Measurements from ENCODE around the gene SYVN1.

DNA sequence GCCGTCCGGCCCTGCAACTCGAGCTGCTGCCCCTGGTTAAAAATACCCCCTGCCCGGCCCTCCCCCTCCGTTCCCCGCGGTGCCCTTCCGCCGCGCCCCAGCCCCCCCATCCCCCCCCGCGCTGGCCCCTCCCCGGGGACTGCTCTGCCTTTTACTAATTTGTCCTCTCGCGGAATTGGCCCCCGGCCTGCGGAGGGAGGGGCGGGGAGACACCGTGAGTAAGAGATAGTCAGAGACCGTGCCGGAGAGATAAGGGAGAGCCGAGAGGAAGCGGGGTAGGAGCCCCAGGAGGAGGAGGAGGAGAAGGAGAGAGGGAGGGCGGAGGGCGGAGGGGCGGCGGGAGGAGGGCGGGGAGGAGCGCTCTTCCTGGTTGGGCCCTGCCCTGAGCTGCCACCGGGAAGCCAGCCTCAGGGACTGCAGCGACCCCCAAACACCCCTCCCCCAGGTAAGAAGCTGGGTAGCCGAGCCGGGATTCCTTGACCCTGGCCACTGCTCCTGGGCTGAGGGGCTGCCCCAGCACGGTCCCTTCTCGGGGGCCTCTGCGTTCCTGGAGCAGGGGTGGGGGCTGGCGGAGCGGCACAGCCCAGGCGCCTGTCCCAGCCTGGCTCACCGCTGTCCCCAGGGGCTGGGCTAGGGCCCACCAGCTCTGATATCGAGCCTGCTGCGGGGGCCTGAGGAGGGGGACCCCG is 47.4 kb upstream of the SYVN1 start, which contains the start of gene CAPN1:
- TF ChIP-seq, protein P1, sequence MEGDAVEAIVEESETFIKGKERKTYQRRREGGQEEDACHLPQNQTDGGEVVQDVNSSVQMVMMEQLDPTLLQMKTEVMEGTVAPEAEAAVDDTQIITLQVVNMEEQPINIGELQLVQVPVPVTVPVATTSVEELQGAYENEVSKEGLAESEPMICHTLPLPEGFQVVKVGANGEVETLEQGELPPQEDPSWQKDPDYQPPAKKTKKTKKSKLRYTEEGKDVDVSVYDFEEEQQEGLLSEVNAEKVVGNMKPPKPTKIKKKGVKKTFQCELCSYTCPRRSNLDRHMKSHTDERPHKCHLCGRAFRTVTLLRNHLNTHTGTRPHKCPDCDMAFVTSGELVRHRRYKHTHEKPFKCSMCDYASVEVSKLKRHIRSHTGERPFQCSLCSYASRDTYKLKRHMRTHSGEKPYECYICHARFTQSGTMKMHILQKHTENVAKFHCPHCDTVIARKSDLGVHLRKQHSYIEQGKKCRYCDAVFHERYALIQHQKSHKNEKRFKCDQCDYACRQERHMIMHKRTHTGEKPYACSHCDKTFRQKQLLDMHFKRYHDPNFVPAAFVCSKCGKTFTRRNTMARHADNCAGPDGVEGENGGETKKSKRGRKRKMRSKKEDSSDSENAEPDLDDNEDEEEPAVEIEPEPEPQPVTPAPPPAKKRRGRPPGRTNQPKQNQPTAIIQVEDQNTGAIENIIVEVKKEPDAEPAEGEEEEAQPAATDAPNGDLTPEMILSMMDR (IDR thresholded peaks at IDR 0.05), result no peak
- TF ChIP-seq POLR2A (IDR thresholded peaks at IDR 0.05), result no peak

Data from esophagus squamous epithelium (tissue), 4 donors.